D721Med (cell line): ENCODE data around the gene TTLL11.

Source experiments
- DNase-seq: peaks from one replicate; pipeline ENCODE4 v3.0.0; 2011; ENCODE audit warnings: low spot score; ENCODE audit not compliant: insufficient read length
- FAIRE-seq: peaks from 2 replicates; lab custom pipeline; 2011; peaks lifted over from hg19 to GRCh38; lab: Jason Lieb, UNC
- TF ChIP-seq, protein P1 (sequence below): IDR thresholded peaks from 2 replicates; pipeline ENCODE4 v1.5.1; 2012; ENCODE audit warnings: mild to moderate bottlenecking, control low read depth; ENCODE audit not compliant: insufficient read depth; ENCODE audit errors: missing control alignments

TTLL11 gene

DNA sequence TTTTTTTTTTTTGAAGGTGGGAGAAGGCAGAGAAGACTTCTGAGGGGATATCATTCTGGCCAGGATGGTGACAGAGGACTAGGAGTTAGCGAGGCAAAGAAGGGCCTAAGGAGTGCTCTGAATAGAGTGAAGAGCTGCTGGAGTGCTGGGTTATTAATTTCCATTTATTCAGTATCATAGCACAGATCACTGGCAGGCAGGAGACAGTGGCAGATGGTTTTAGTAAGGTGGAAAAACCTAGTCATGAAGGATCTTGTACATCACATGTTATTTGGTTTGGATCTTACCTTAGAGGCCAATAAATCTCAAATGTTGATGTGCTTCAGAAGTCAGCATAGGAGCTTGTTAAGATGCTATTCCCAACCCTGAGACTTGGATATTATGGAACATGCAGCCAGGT is 165.5 kb downstream of the TTLL11 start:
- DNase-seq, result no peak
- no peak for FAIRE-seq
- TF ChIP-seq, protein P1, sequence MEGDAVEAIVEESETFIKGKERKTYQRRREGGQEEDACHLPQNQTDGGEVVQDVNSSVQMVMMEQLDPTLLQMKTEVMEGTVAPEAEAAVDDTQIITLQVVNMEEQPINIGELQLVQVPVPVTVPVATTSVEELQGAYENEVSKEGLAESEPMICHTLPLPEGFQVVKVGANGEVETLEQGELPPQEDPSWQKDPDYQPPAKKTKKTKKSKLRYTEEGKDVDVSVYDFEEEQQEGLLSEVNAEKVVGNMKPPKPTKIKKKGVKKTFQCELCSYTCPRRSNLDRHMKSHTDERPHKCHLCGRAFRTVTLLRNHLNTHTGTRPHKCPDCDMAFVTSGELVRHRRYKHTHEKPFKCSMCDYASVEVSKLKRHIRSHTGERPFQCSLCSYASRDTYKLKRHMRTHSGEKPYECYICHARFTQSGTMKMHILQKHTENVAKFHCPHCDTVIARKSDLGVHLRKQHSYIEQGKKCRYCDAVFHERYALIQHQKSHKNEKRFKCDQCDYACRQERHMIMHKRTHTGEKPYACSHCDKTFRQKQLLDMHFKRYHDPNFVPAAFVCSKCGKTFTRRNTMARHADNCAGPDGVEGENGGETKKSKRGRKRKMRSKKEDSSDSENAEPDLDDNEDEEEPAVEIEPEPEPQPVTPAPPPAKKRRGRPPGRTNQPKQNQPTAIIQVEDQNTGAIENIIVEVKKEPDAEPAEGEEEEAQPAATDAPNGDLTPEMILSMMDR, result no peak

DNA sequence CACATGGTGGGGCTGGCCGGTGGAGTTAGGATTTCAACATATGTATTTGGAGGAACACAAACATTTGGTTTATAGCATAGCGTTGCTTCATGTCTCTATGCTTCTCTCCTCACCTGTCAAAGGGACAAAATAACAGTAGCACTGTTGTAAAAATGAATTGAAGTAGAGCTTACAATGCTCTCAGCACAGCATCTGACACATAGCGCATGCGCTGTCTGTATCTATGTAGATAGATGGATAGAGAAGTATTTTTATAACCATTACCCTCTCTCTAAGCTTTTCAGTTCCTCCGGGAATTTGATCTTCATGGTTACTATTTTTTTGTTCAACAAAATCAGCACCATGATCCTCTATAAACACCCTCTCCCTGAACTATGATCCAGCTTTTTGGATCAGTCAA is 166.0 kb downstream of the TTLL11 start:
- no peak for DNase-seq
- no peak for FAIRE-seq
- TF ChIP-seq, protein P1, result no peak

DNA sequence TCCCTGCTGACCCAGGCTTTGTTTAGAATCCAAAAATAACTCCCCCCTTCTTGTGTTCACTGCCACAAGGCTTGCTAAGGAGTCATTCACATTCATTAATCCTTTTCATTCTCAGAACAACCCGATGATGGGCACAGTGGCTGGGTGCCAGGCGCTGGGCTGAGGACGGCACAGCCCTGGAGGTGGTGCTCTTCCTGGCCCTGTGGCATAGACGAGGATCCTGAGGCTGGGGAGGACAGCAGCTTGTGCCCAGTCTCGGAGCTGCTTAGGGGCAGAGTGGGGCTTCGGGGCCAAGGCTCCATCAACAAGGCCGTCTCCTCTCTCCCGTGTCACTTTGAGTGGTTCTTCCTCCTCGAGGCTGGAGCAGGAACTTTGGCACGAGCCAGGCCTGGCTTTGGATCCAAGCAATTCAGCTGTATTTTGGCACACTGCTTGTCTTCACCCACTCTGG is 166.7 kb downstream of the TTLL11 start:
- FAIRE-seq (no peak), DNase-seq (no peak)
- TF ChIP-seq, protein P1, result no peak

DNA sequence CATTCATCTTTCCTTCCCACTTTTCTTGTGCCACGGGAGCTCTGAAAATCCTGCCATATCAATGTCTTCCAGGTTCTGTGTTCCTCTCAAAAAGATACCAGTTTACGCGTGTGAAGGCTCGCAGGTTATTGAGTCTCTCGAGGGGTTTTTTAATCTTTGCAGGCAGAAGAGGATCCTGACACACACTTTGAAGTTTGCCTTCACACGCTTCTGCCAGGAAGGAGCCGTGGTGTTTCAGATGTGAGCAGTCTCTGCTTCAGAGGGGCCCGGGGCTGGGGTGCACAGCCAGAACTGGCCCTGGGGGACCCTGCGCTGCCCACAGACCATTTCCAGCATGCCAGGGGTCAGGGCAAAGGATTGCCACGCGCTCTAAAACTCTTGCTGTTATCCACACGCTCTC is 167.2 kb downstream of the TTLL11 start:
- DNase-seq, result no peak
- TF ChIP-seq, protein P1, result no peak
- no peak for FAIRE-seq

DNA sequence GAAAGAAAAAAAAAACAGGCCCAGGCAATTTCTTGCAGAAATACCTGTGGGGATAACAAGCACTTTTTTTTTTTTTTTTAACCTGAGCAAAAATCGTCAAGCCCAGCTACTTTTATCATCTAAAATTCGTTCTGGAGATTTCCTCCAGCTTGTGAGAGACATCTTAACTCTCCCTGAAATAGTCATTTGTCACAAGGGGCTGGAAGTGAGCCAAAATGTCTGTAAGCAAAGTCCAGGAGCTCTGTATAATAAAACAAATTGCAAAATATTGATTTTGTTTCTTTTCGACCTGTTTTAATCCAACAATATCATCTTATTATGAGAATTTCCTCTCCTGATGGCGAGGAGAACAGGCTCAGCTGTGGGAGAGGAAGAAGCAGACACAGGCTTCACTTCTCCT is 168.4 kb downstream of the TTLL11 start:
- no peak for FAIRE-seq
- TF ChIP-seq, protein P1, result no peak
- no peak for DNase-seq

DNA sequence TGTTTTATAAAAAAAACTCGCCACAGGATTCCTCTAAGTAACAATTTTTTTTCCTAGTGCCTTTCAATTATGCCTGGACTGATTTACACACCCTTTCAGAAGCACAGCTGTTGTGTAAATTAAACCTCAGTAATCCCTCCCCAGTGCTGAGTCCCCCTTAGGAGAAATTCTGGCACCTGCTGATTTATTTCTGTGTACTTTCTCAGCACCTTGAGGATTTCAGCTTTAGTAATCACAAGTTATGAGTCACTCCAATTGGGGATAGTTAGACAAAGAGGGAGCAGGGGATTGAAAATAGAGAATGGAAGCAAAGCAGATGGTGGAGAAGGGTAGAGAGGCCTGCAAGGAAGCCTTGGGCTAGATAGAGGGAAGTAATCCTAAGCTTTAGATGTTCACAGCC is 171.7 kb downstream of the TTLL11 start:
- FAIRE-seq (peak; percentile 84), DNase-seq (no peak)
- TF ChIP-seq, protein P1, result no peak

DNA sequence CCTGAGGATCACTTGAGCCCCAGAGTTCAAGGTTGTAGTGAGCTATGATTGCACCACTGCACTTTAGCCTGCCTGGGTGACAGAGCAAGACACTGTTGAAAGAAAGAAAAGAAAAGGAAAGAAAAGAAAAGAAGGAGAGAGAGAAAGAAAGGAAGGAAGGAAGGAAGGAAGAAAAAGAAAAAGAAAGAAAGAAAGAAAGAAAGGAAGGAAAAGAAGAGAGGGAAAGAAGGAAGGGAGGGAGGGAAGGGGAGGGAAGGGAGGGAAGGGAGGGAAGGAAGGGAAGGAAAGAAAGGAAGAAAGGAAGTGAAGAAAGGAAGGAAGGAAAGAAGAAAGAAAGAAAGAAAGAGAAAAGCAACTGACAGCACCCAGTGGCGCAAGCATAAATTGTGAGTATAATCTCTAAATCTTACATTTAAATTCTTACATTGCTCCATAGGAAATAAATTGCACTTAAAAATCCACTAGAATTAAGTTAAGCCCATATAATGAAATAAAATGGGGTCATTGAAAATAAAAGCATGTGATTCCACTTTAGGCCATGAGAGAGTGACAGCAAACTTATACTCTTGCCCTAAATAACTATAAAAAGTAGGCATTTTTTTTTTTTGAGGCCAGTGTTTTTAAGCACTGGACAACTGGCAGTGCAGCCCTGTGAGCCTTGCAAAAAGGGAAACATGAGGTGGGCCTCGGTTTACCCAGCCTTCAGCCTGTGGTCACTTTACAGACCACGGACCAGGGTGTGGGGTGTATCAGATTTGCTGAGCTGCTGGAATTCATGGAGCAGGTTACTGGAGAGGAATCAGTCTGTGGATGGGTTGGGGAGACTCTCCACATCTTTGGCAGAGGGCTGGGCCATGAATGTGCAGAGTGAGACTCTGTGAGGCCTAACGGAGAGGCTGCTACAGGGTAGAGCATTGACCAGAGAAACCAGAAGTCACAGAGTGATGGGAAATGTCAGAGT is 175.5 kb downstream of the TTLL11 start:
- FAIRE-seq, result no peak
- TF ChIP-seq, protein P1, result no peak

More for the DNA sequence above, 175.5 kb downstream of the TTLL11 start:
- no peak for DNase-seq
